ENCODE data around the gene ZNF385A. TPM values are rescaled to one million over a fixed set of nuclear protein-coding genes. Genes with fewer than 3 reads are reported as not detected.
A peak's percentile ranks its signal among the peaks of the same experiment; 100 is the strongest.
"Not testable (repeated sequence)": the region's sequence is repeated elsewhere in the genome, so short reads cannot be mapped to it uniquely, and the experiment has no call there.

Gene ZNF385A
- polyA plus RNA-seq, 2 donors = 44.6 to 49.9 TPM

DNA sequence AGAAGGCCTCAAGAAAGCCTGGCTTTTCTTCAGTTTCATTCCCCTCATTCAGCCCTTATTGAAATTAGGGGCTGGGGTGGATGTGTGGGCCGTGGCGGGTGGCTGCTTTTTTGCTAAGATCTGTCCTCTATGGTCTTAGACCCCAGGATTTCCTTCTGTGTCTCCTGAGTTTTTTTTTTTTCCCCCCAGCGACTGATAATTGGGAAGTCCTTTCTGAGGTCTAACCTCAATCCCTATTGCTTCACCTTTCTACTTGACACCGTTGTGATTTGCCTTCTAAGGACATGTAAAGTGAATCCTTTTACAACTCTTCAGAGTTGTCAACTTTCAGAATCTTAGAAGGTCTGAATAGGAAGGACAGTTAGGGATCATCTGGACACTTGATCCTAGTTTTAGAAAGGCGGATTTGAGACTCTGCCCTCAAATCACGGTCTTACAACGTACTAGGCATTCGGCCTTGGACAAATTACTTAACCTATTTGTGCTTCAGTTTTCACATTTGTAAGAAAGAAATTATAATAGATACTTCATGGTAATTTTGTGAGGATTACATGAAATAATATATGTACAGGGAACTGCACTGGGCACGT, 24.7 kb downstream of the ZNF385A start:
- Histone ChIP-seq H3K27me3 (ENCODE audit: control insufficient read depth in 1 of 2, insufficient read depth in 2 of 2, low read length in 2 of 2) (no peaks in the 10 kb centered on the region), H3K27ac (ENCODE audit: low read depth in 2 of 2, low read length in 1 of 2) (peak overlapping the region; percentile 78 to 85), H3K9me3 (ENCODE audit: control insufficient read depth in 2 of 2, insufficient read depth in 1 of 2, low read depth in 1 of 2, low read length in 1 of 2) (no peaks in the 10 kb centered on the region), H3K36me3 (ENCODE audit: control insufficient read depth in 2 of 2, insufficient read depth in 2 of 2, low read length in 1 of 2) (no peaks in the 10 kb centered on the region), H3K4me3 (ENCODE audit: low read depth in 1 of 2, low read length in 2 of 2) (peak overlapping the region; percentile 39 to 66), H3K4me1 (ENCODE audit: control insufficient read depth in 2 of 2, insufficient read depth in 2 of 2, low read length in 1 of 2) (no peaks in the 10 kb centered on the region)
- 57 to 60% methylated on average over 9 of the region's 9 CpGs for WGBS, 2 donors

DNA sequence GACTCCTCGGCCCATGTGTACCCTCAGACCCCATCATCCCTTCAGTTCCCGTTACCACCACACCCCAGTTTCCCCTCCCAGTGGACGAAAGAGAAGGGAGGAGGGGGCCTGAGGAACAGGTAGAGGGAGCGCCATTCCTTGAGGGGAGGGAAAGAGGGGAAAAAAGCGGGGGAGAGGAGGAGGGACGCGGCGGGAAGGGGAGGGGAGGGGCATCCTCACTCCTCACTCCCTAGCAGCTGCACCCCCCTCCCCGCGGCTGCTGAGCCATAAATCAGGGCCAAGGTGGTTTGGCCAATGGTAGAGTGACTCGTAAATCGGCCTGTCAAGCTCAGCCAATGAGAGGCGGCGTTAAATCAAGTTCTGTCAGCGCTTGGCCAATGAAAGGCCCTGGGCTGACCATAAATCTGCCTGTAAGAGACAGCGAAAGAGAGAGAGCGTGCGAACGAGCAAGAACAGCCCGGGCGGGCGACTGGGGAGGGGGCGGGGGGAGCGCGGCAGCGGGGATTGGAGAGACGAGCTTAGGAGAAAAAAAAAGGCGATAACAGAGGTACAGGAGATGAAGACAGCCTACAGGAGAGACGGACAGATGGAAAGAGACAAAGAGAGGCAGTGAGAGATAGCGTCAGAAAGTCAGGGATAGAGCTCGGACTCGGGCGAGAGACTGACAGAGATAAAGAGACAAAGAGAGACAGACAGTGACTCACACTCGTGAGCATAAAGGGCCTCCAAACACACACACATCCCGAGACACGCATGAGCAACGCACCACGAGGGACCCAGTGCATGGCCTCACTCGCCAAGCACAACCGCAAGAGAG, 25.4 kb downstream of the ZNF385A start:
- no peaks in the 10 kb centered on the region for H3K4me1 ChIP-seq (ENCODE audit: control insufficient read depth in 2 of 2, insufficient read depth in 2 of 2, low read length in 1 of 2)
- no peaks in the 10 kb centered on the region for H3K36me3 ChIP-seq (ENCODE audit: control insufficient read depth in 2 of 2, insufficient read depth in 2 of 2, low read length in 1 of 2)
- WGBS, 2 donors = 1 to 2% methylated on average over 39 to 40 of the region's 40 CpGs
- no peaks in the 10 kb centered on the region for H3K9me3 ChIP-seq (ENCODE audit: control insufficient read depth in 2 of 2, insufficient read depth in 1 of 2, low read depth in 1 of 2, low read length in 1 of 2)
- peak overlapping the region; percentile 66 to 72 for H3K4me3 ChIP-seq (ENCODE audit: low read depth in 1 of 2, low read length in 2 of 2)
- H3K27me3 ChIP-seq (ENCODE audit: control insufficient read depth in 1 of 2, insufficient read depth in 2 of 2, low read length in 2 of 2) = no peaks in the 10 kb centered on the region
- H3K27ac ChIP-seq (ENCODE audit: low read depth in 2 of 2, low read length in 1 of 2) = peak overlapping the region; percentile 78 to 89

DNA sequence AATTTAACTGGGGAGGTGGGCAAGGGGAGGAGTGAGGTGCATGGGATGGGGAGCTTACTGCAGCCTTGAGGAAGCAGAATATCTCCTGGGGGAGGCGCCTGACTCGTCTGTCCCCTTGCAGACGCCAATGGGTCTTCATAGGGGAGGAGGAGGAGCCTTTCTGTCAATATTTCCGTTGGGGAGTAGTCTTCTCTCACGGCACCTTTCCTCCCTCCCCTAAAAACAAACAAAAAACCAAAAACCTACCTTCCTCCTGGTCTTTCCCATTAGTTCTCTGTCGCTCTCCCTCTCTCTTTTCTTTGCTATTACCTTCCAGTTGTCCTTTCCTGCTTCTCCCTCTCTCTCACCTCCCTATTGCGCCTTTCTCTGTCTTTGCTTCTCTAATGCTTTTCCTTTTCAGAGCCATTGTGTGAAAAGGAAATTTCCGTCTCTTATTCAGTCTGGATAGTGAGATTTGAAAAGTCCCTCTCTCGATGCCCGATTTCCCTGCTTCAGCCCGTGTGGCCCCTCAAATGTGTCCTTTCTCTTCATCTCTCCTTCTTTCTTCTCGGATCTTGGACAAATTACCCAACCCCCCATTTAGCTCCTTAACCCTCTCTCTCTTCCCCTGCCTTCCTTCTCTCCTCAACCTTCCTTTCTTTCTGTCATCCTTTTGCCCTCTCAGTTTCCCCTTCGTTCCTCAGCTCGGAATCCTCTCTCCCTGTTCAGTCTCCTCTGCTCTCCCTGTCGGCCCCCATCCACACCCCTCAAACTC, 26.2 kb downstream of the ZNF385A start:
- Histone ChIP-seq H3K36me3 (ENCODE audit: control insufficient read depth in 2 of 2, insufficient read depth in 2 of 2, low read length in 1 of 2) (no peaks in the 10 kb centered on the region), H3K27ac (ENCODE audit: low read depth in 2 of 2, low read length in 1 of 2) (peak overlapping the region; percentile 77 to 89), H3K27me3 (ENCODE audit: control insufficient read depth in 1 of 2, insufficient read depth in 2 of 2, low read length in 2 of 2) (no peaks in the 10 kb centered on the region), H3K4me3 (ENCODE audit: low read depth in 1 of 2, low read length in 2 of 2) (peak overlapping the region; percentile 66 to 72), H3K9me3 (ENCODE audit: control insufficient read depth in 2 of 2, insufficient read depth in 1 of 2, low read depth in 1 of 2, low read length in 1 of 2) (no peaks in the 10 kb centered on the region), H3K4me1 (ENCODE audit: control insufficient read depth in 2 of 2, insufficient read depth in 2 of 2, low read length in 1 of 2) (no peaks in the 10 kb centered on the region)
- WGBS, 2 donors = 7 to 8% methylated on average over 15 of the region's 15 CpGs

DNA sequence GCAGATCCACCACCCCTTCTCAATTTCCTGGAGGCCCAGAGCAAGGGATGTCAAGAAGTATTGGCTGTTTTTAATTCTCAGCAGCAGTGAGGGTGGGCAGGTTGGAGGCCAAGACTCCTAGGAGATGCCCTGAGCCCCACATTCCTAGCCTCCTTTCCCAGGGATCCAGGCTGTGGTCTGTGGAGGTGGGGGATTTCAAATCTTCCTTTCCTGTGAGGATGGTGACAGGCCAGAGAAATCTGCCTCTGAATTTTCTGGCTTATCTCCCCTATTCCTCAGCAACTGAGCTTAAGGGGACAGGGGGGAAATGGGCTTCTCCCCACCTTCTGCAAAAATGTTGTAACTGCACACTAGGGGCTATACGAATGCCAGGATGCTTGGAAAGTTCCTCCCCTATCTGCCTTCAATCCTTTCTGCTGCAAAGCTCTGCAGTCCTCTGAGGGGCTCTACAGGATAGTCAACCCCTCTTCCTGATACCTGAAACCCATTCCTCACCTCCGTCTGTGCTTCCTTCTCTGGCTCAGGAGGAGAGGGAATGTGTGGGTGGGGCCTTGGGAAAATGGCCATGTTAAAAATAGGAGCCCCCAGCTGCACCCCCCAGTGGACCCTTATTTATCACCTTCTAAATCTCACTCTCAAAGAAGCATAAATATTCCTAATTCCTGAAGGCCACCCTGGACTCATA, 26.9 kb downstream of the ZNF385A start:
- Histone ChIP-seq H3K27ac (ENCODE audit: low read depth in 2 of 2, low read length in 1 of 2) (peak overlapping the region in 1 of 2 donors; percentile 26), H3K27me3 (ENCODE audit: control insufficient read depth in 1 of 2, insufficient read depth in 2 of 2, low read length in 2 of 2) (no peaks in the 10 kb centered on the region), H3K36me3 (ENCODE audit: control insufficient read depth in 2 of 2, insufficient read depth in 2 of 2, low read length in 1 of 2) (no peaks in the 10 kb centered on the region), H3K4me1 (ENCODE audit: control insufficient read depth in 2 of 2, insufficient read depth in 2 of 2, low read length in 1 of 2) (no peaks in the 10 kb centered on the region), H3K4me3 (ENCODE audit: low read depth in 1 of 2, low read length in 2 of 2) (no peak overlapping the region), H3K9me3 (ENCODE audit: control insufficient read depth in 2 of 2, insufficient read depth in 1 of 2, low read depth in 1 of 2, low read length in 1 of 2) (no peaks in the 10 kb centered on the region)
- 58 to 91% methylated on average over 2 of the region's 2 CpGs for WGBS, 2 donors

DNA sequence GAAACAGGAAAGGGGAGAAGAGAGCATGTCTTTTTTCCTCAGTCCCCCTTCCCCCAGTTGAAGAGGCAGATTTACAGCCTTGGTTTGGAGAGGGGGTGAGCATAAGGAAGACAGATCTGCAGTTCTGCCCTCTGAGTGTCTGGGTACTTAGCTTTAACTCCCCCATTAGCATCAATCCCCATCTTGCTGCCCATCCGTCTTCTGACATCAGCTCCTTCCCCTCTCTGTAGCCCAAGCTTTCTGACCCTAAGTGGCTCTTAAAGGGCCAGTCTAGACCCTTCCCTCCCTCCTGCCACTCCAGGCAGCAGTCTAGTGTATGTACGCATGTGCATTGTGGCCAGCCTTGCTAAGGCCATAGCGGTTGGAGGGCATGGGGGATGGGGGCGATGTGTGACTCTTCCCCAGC, 27.6 kb downstream of the ZNF385A start:
- Histone ChIP-seq H3K27me3 (ENCODE audit: control insufficient read depth in 1 of 2, insufficient read depth in 2 of 2, low read length in 2 of 2) (no peaks in the 10 kb centered on the region), H3K4me3 (ENCODE audit: low read depth in 1 of 2, low read length in 2 of 2) (no peak overlapping the region), H3K36me3 (ENCODE audit: control insufficient read depth in 2 of 2, insufficient read depth in 2 of 2, low read length in 1 of 2) (no peaks in the 10 kb centered on the region), H3K27ac (ENCODE audit: low read depth in 2 of 2, low read length in 1 of 2) (no peak overlapping the region), H3K9me3 (ENCODE audit: control insufficient read depth in 2 of 2, insufficient read depth in 1 of 2, low read depth in 1 of 2, low read length in 1 of 2) (no peaks in the 10 kb centered on the region), H3K4me1 (ENCODE audit: control insufficient read depth in 2 of 2, insufficient read depth in 2 of 2, low read length in 1 of 2) (peaks cover 0 to 2% of the 10 kb centered on the region in 2 donors)
- WGBS, 2 donors = 87 to 91% methylated on average over 4 of the region's 4 CpGs

DNA sequence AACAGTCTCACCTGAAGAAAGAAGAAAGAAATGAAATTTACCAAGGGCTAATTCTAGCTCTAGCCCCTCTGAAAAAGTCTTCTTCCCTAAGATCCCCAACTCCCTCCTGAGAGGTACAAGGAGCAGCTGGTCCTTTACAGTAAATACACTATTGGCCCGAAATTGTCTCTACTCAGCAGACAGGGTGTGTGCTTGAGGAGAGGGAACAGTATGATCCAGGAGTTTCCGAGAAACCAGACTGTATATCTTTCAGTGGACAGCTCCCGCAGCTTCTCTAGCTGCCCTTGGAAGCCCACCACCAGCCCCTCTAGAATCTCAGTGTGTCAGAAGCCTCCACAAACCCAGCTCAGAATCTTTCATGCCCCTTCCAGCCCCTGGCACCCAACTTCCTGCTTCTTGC, 28.3 kb downstream of the ZNF385A start:
- Histone ChIP-seq H3K4me1 (ENCODE audit: control insufficient read depth in 2 of 2, insufficient read depth in 2 of 2, low read length in 1 of 2) (peaks cover 0 to 3% of the 10 kb centered on the region in 2 donors), H3K36me3 (ENCODE audit: control insufficient read depth in 2 of 2, insufficient read depth in 2 of 2, low read length in 1 of 2) (no peaks in the 10 kb centered on the region), H3K27me3 (ENCODE audit: control insufficient read depth in 1 of 2, insufficient read depth in 2 of 2, low read length in 2 of 2) (no peaks in the 10 kb centered on the region), H3K4me3 (ENCODE audit: low read depth in 1 of 2, low read length in 2 of 2) (no peak overlapping the region), H3K27ac (ENCODE audit: low read depth in 2 of 2, low read length in 1 of 2) (no peak overlapping the region), H3K9me3 (ENCODE audit: control insufficient read depth in 2 of 2, insufficient read depth in 1 of 2, low read depth in 1 of 2, low read length in 1 of 2) (no peaks in the 10 kb centered on the region)
- WGBS, 2 donors = 80 to 82% methylated on average over 3 of the region's 3 CpGs

DNA sequence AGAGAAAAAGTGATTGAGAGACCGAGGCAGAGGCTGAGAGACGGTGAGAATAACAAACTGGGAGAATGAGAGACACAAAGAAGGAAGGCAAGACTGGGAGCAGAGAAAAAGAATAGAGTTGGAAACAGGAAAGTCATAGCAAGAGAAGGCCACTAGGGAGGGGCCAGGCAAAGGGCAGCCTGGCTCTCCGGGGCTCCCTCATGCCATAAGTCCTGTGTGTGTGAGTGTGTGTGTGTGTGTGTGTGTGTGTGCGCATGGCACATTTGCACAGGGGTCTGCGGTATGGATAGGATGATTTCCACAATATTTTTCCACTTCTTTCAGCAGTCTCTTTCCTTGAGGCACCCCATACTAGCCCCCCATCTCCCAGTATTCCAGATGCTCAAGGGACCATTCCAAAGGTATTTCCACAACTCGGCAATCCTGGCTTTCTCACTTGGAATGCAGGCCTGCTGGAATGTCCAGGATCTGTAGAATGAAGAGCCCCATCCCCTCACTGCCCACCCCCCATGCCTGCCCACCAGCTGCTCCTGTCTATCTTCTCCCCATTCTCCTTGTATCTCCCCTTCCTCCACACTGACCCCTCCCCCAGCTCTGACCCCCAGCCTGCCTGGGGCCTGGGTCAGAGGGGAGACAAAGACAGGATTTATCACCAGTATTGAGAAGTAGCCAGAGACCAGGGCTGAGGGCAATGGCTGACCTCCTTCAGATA, 29.3 kb downstream of the ZNF385A start:
- Histone ChIP-seq H3K36me3 (ENCODE audit: control insufficient read depth in 2 of 2, insufficient read depth in 2 of 2, low read length in 1 of 2) (peaks cover 0 to 5% of the 10 kb centered on the region in 2 donors), H3K27me3 (ENCODE audit: control insufficient read depth in 1 of 2, insufficient read depth in 2 of 2, low read length in 2 of 2) (no peaks in the 10 kb centered on the region), H3K4me3 (ENCODE audit: low read depth in 1 of 2, low read length in 2 of 2) (no peak overlapping the region), H3K4me1 (ENCODE audit: control insufficient read depth in 2 of 2, insufficient read depth in 2 of 2, low read length in 1 of 2) (peaks cover 0 to 3% of the 10 kb centered on the region in 2 donors), H3K27ac (ENCODE audit: low read depth in 2 of 2, low read length in 1 of 2) (no peak overlapping the region), H3K9me3 (ENCODE audit: control insufficient read depth in 2 of 2, insufficient read depth in 1 of 2, low read depth in 1 of 2, low read length in 1 of 2) (no peaks in the 10 kb centered on the region)
- WGBS, 2 donors = 76 to 81% methylated on average over 6 of the region's 6 CpGs

DNA sequence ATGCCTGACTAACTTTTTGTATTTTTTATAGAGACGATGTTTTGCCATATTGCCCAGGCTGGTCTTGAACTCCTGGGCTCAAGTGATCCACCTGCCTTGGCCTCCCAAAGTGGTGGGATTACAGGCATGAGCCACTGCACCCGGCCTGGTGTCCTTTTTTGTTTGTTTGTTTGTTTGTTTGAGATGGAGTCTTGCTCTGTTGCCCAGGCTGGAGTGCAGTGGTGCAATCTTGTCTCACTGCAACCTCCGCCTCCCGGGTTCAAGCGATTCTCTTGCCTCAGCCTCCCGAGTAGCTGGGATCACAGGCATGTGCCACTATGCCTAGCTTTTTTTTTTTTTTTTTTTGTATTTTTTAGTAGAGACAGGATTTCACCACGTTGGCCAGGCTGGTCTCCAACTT, 30.3 kb downstream of the ZNF385A start:
- not testable (repeated sequence) for H3K9me3 ChIP-seq (ENCODE audit: control insufficient read depth in 2 of 2, insufficient read depth in 1 of 2, low read depth in 1 of 2, low read length in 1 of 2); H3K27ac ChIP-seq (ENCODE audit: low read depth in 2 of 2, low read length in 1 of 2); H3K27me3 ChIP-seq (ENCODE audit: control insufficient read depth in 1 of 2, insufficient read depth in 2 of 2, low read length in 2 of 2); H3K4me3 ChIP-seq (ENCODE audit: low read depth in 1 of 2, low read length in 2 of 2); H3K4me1 ChIP-seq (ENCODE audit: control insufficient read depth in 2 of 2, insufficient read depth in 2 of 2, low read length in 1 of 2)
- 74 to 81% methylated on average over 7 of the region's 7 CpGs for WGBS, 2 donors
- H3K36me3 ChIP-seq (ENCODE audit: control insufficient read depth in 2 of 2, insufficient read depth in 2 of 2, low read length in 1 of 2) = peaks cover 3 to 11% of the 10 kb centered on the region in 2 donors

Data from esophagus (tissue), 2 donors.